GM21825 (cell line): ENCODE measurements around the gene SF3A1.

ENCODE experiments used
- ATAC-seq: cut with Tn5 transposase; IDR thresholded peaks from one replicate; pipeline ENCODE4 v1.9.1; 2021; ENCODE audit warnings: mild to moderate bottlenecking, moderate library complexity; ENCODE audit not compliant: unreplicated experiment

The SF3A1 gene

DNA sequence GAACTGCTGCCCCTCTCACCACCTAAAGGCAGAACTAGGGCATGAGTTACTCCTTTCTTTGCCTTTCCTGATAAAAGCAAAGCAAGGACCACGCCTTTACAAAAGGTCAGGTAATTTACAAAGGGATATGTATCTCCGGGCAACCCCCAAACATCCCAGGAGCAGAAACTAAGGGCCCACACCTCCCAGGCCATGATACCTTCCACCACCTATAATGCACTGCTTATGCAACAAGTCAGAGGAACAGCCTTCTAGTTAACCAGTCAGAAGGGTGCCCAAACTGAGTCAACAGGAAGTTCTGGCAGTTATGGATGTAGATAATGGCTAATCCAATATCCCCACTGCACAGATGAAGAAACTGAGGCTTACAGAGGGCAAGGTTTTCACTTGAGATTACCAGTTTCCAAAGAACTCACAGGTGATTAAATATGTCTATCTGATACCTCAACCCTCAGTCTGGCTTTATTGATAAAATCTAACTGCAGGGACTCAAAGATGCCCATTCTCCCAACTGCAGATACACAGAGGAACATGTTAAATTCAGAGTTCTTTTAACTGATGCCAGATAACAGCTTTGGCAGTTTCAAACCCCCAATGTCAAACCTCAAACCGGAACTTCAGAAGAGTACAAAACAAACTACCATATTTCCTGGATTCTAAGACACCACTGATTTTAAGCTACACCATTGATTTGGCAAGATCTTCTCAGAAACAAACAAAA lies 50.6 kb downstream of the SF3A1 start:
- ATAC-seq: no peak

DNA sequence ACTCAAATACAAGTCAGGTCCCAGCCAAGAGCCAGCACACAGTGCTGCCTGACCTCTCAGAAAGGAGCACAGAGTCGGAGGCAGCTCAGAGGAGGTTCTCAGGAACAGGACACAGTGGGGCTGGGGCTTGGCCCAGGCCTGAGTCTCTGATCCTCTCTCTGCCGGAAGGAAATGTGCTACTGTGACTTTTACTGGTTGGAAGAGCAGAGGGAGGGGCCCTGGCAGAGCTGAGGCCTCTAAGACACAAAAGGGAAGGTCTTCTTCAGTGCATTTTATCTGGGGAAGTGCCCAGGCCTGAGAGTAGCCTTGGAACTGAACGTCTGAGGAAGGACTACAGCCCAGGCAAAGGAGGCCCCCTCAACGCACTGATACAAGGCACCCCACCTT lies 51.2 kb downstream of the SF3A1 start:
- ATAC-seq: peak; percentile 42

DNA sequence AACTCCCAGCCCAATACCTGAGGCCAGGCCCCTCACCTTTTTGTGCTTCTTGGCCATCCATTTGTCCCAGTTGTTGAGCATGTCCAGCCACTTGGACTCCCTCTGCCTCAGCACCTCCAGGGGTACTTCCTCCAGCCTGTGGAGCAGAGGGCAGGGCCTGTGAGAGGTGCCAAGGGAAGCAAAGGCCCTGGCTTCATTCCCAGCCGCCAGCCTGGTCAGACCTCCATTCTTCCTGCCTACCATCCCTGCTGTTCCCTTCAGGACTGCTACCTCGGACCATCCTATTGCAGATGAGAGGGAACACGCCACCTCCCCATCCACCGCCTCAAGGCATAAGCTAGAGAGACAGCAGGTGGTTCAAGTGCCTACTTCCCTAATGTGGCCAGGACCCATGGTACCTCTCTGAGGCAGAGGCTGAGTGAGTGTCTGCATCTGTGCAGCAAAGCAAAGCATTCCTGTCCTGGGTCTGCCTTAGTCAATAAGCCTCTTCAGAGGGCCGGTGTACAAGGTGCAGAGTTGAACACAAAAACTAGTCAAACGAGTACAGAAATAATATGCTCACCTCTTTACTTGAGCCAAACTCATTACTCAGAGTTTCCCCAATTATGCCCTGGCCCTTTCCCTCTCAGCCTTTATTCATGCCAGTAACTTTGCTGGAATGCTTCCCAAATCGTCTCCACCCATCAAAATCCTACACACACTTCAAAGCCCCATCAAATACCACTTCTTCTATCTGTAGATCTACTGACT lies 52.0 kb downstream of the SF3A1 start:
- ATAC-seq: no peak

DNA sequence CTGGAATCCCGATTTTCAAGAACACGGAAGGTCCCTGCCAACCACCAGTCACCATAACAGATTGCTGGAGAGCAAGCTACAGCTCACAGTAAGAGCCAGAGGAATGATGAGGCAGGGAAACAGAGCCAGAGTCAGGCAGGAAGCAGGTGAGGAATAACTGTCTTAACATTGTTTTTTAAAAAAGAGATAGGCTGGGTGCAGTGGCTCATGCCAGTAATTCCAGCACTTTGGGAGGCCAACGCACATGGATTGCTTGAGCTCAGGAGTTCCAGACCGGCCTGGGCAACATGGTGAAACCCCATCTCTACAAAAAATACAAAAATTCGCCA lies 53.9 kb downstream of the SF3A1 start:
- ATAC-seq: no peak

DNA sequence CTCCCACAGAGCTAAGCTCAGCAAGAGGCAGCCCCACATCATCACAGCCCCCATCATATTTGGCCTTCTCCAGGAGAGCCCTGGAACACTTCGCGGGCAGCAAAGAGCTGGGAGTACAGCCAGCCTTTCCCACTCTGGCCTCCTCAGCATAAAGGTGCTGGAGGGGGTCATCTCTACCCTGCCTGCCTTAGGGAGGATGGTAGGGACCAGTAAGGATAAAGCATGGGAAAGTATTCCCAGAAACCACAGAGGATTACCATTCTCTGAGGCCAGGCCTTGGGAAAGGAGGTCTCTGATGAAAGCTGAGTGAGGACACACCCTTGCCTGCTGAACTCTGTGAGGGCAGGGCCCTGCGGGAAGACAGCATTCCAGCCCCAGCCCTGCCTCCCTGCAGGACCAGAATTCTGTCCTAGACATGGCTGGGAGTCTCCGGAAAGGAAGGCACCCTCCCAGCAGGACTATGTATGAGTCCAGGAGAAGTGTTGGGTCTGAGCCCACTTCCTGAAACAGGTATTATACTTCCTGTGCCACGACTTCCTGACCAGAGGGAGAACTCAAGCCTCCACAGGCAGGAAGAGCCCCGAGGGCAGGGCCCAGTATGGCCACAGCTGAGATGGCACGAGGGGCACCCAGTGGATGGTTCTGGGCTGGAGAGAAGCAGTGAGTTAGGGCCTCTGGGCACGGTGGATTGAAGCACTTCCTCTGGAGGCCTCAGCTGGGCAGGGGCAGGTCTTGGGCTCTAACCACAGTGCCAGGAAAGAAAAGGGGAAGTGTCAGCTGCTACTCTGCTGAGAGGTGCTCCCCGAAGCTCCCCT lies 54.5 kb downstream of the SF3A1 start:
- ATAC-seq: no peak

DNA sequence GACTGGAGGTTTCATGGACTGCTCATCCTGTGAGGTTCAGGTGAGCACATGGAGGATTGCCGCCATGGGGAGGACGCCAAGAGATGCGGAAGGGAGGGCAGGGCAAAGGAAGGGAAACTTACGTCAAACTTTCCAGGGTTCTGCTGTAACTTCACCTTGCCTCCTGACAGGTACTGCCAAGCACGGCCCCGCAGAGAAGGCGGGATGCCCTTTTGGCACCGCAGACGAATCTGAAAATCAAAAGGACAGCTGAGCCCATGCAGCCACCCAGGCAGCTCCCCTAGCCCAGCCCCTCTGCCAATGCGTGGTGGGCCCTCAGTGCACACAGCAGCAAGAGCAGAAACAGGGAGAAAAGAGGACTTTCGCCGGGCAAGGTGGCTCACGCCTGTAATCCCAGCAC lies 57.4 kb downstream of the SF3A1 start:
- ATAC-seq: no peak

DNA sequence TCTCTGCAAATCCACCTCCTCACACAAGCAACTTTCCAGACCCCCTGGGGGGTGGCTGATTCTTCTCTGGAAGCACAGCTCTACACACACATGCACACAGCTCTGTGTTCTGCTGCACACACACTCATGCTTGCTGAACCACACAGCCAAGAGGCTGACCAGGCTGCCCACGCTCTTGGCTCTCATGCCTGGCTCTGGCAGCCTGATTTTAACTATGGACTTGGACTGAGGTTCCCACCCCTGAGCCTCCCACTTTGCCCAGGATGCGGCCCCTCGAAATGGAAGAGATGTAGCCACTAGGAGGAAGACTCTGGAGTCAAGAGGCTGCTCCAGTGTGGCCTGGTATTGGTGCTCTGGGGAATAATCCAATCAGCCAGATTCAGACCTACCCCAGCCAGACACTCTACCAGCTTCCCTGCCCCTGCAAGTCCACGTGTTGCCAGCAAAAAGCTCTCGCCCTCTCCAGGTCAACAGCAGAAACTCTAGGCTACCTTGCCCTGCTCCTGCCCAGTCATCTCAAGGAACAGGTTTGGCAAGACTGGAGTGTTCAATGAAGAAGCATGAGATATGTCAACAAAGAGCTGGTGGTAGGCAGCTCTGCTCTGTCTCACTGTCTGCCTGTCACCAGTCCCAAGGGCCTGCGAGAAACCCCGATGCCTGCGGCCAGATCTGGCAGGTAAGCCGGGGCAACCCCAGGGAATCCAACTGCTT lies 58.5 kb downstream of the SF3A1 start:
- ATAC-seq: no peak

DNA sequence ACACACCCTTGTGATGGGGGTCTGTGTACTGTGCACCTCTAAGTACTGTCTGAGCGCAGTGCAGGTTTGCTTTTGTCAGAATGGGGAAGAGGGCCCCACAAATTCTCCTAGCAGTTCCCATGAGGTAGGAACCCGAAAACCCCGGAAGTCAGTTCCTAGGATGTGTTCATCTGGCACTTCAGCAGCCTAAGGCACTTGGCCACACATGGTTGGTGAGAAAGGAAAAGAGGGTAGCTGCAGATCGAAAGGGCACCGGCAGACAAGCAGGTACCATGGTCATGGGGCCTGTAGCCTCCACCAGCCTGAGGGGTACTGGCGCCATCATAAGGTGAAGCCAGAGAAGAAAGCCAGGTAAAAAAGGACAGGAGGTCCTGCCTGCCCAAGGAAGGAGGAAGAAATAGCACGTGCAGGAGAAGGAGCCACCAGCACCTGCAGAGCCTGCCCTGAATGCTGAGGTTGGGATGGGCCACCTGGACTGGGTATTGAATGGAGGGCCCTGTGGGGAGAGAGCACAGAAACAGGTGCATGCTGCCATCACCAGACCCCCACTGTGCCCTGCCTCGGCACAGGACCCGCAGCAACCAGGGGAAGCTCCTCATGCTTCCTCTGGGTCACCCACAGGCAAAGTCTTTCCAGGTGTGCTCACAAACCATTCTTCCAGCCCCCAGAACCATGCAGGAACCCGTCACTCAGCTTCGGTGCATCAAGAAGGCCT lies 59.3 kb downstream of the SF3A1 start:
- ATAC-seq: no peak

DNA sequence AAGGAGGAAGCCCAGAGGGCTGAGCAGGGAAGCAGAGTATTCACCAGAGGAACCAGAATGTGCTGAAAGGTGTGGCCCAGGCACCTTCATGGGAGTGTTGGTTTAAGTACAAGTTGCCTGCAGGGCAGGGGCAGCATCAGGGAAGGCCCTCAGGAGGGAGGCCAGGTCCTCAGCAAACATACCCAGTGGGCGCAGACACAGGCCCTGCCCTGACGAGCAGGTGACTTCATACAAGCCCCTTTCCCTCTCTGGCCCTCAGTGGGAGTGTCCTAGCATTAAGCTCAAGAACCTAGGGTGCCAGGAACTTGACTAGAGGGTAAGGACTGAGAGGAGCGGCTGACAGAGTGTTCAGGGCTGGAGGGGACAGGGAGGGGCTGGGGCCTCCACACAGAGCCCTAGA lies 59.9 kb downstream of the SF3A1 start:
- no peak for ATAC-seq

DNA sequence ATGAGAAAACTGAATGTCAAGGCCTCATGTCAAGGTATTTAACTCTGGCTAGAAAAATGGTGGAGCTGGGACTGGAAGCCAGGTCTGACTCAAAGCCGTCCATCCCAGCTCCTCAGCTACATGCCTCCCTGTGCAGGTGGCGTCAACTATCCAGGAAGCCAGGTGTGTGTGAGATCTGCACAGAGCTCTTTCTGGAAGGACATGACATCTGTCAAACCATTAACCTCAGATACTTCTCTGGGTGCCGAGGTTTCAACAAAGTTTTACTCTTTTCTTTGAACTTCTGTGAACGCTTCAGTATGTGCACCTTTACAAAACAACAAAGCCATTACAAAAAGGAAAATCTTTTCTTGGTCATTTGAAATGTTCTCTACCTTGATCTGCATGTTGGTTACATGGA lies 60.4 kb downstream of the SF3A1 start:
- ATAC-seq: no peak

DNA sequence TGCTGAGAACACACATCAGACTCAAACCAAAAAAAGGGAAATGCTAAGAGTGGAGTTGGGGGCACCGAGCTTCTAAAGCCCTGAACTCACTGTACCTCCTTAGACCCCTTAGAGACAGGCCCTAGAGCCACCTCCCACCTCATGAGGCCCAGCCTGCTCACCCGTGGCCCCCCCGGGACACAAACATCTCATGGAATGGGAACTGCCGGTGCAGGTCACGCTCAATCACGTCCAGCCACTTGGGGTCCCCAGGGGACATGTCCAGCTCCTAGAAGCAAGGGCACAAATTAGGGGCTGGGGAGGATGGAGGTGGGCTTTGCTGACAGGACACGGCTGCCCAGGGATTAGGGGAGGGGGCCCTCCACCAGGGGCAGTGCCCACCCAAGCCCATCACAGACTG lies 61.1 kb downstream of the SF3A1 start:
- ATAC-seq: no peak

DNA sequence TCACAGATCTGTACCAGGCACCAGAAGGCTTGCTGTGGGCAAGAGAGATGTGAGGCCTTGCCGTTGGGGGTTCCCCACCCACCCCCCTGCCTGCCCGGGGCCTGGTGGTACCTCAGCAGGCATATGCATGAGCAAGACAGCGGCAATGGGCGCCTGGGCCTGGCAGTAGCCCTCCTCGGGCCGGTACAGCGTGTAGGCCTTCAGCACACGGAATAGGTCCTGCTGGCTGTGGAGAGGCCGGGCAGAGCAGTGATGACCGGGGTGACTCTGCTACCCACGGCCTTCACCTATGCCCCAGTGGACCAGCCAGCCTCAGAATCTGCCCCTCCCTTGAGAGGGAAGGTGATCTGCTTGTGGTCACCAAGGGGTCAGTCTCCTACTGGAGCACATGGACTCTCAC lies 61.9 kb downstream of the SF3A1 start:
- no peak for ATAC-seq

DNA sequence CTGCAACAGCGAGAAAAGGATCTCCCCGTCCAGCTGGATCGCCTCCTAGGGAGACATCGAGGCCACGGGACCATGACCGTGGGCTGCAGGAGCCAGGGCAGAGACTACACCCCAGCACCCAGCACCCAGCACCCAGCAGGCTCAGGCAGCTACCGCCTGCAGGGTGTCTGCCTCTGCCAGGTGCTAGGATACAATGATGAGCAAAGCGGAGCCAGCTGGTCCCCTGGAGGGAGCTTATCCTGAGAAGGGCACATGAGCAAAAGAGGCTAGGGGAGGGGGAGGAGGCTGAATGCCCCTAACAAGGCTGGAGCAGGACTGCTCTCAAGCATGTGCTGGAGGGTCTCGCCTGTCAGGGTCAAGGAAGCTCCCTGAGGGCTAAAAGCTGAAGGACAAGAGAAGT lies 62.6 kb downstream of the SF3A1 start:
- no peak for ATAC-seq

DNA sequence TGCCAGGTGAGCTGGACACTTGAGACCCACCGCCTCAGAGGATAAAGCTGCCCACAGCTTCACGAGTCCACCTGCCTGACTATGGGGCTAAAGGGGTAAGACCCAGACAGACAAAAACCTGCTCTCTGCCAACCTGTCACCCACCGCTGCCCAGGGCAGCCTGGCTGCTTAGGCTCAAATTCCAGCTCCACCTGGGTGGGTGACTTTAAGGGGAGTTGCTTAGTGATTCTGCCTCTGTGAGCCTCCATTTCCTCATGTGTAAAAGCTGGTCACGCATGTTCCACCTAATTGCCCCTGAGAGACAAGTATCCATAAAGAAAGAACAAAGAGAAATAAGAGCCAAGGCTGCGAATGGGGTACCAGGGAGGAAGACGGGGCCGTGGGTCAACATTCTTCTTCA lies 63.7 kb downstream of the SF3A1 start:
- no peak for ATAC-seq

DNA sequence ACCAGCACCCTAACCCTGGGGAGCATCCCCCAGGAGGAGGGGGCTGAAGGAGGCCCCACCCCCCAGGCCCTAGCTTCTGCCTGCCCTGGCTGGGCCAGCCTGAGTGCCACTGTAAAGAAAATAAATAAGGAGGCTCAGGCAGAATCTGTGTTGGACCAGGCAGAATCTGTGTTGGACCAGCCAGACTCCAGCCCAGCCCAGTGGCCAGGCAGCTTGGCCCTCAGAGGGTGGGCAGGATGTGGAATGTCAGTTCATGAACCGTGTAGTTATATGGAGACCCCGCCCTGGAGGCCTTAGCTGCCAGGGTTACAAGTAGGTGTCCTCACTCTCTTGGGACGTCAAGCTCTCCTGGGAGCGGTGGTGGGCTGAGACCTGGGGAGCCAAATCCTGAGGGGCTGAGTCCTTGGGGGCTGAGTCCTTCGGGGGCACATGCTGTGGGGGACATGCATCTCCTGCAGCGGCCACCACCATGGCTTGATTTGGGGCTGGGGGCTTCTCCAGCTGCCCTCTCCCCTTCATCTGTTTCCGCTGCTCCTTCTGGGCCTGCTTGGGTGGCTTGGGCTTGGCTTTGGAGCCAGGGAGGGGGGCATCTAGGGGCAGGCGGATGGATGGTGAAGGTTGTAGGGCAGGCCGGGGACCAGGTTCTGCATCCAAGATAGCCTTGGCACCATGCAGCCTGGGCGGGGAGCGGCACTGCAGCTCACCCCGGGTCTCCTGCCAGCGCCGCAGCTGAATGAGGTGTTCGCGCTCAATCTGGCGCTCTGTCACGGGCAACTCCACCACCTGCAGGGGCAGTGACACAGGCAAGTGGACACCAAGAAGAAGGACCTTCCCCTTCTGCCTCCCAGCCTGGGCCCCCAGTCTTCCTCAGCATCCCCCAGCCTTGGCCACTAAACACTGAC lies 64.4 kb downstream of the SF3A1 start:
- no peak for ATAC-seq

DNA sequence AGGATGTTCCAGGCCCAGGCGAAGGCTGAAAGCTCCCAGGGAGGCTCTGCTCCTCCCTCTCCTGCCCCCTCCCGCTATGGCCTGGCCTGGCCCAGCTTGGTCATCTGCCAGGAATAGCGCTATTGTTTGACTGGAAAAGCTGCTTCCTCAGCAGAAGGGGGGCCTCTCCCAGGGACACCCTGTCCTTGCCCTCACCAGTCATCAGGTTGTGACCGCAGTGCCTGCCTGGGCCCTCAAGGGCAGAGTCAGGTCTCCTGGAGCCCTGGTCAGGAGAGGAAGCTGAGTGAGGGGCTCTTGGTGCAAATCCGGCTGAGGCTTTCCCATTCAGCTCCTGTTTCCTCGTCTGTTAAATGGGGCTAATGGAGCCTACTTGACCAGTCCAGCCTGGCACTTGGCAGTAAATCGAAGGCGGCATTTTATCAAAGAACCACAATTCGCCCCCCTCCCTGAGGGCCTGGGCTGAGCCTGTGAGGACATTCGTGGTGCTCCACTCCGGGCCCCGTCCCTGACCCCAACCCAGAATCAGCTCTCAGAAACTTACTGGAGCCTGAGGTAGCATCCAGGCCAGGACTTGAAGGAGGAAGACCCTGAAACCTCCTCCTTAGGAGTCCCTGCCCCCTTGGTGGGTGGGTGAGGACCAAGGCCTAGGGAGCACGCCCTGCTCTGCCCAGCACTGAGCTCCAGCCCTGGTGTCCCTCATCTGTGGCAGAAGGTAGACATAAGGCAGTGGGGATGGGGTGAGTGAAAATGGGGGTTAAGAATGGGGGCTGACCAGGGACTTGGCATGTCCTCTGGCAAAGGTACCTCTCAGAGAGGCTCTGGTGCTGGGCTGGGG lies 65.4 kb downstream of the SF3A1 start:
- ATAC-seq: no peak

DNA sequence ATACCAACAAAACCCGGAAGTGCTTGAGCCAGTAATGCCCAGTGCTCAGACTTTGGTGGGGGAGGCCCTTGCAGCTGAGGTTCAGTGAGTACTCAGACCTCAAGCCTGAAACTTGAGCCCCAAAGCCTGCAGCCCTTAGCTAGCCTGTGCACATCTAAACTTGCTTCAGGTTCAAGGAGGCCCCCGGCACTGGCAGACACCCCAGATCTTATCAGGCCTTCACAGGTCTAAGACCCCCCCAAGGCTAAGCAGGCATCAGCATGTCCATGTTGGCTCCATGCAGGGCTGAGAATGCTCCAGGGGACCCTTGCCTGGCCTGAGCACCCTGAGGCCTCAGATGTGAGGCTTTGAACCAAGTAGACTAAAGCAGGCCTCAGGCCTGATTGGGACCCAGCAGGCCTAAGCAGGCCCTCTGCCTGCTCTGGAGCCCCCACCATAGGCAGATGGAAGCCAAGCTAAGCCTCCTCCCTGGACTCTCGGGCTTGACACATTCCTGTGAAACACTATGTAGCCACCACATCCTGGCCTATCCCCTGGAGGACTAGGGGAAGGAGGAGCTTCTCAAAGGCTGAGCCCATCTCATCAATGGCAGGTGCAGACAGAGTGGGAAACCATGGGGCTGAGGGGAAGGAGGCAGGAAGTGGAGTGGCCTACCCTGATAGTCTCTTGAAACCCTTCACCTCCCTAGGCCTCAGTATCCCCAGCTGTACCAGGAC lies 66.2 kb downstream of the SF3A1 start:
- no peak for ATAC-seq

DNA sequence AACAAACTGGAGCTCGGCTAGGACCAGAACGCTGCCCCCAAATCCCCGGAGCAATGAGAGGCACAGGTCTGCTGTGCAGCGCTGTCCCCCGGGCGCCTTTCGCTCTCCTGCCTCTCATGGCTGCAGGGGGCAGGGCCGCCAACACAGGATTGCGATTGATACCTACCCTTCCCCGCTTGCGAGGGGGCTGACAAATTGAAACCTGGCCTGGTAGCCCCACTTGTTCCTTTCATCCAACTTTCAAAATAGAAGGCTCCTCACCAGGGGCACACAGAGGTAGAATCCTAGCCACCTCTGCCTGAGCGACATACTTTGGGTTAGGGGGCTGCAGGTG lies 66.7 kb downstream of the SF3A1 start:
- ATAC-seq: peak; percentile 9
